Stimulated activated CD4-positive, alpha-beta T cell treated with anti-CD3 and anti-CD28 coated beads, Interleukin-1b, Interleukin-23, amount 100 ng/mL, for 24 hours (primary cell): ENCODE results near the gene ZXDC.

Experiments used
- DNase-seq, 4 experiments: peaks; one replicate each; pipeline ENCODE4 v3.0.0-alpha.2; 2020; ENCODE audit warnings: low read depth in 4 of 4, low spot score in 1 of 4

The ZXDC gene

DNA sequence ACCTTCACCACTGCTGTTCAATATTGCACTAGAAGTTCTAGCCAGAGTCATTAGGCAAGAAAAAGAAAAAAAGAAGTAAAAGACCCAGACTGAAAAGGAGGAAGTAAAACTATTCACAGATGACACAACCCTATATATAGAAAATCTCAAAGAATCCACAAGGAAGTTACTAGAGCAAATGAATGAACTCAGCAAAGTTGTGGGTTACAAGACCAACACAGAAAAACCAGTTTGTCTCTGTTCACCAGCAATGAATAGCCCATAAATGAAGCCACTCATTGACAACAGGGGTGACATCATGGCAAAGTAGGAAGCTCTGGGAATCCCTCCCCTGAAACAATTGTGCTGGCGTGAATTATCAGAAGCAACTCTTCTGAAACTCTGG is 76.3 kb downstream of the ZXDC start:
- no peak for DNase-seq

DNA sequence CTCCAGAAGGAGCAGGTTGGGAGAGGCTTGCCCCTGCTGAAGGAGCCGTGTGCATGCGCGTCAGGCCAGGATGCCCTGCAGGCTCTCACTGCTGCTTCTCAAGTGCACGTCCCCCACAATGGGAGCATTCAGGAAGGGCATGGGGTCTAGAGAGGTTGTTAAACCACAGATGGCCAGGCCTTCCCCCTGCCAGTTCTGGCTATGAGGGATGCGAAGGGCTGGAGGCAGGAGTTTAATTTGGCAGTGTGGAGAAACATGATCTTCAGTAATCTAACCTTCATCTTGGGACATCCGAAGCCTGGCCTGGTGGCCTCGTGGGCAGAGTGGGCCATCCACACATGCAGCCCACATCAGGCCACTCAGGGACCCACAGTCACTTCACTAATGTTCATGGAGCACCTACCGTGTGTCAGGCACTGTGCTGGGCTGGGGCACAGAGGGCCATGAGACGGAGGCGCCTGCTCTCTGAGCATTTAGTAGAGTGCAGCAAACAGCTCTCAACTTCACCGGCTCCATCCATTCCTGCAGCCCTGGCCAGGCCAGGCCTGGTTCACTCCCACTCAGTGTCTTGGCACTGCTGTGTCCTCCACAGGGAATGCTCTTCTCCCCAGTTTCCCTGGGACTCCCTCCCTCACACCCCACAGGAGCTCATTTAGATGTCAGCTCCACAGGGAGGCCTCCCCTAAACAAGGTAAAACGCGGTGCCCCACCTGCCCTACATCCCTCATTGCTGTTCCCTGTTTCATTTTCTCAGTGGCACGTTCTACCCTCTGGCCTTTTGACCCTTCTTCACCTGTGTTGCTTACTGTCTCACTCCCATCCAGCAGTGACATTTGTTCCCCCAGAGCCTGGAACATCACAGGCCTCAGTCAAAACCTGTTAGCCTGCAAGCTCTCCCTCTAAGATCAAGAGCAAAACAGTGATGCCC is 77.0 kb downstream of the ZXDC start:
- no peak for DNase-seq

DNA sequence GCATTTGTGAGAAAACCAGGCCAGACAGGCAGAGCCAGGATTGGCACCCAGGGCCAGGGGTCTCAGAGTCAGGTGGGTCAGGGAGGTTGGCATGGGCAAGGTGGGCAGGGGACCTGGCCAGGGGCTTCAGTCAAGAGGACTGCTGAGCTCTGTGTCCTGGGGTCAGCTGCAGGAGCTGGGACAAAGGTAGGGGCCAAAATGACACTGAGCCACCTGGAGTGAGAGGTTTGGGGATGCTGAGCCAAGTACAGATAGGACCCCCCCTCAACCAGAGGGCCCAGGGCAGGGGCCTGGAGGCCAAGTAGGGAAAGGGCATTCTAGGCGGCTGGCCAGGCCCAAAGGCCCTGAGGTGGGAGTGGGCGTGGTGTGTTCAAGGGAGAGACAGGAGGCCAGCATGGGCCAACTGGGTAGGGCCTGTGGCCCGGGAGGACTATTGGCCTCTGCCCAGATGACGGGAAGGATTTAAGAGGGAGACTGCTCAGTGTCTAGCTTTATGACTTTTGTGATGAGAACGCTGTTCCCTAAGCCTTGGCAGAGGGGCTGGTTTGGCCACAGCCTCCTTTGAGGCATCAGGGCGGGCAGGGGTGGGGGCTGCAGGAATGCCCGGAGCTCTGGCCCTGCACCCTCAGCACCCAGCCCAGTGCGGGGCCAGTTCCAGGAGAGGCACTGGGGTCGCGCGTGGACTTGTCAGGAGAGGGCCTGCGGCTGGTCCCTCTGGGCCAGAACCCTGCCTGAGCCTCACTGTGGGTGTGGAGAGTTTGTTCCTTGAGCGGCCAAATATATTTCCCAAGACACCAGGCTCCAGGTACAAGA is 77.9 kb downstream of the ZXDC start:
- DNase-seq = no peak

DNA sequence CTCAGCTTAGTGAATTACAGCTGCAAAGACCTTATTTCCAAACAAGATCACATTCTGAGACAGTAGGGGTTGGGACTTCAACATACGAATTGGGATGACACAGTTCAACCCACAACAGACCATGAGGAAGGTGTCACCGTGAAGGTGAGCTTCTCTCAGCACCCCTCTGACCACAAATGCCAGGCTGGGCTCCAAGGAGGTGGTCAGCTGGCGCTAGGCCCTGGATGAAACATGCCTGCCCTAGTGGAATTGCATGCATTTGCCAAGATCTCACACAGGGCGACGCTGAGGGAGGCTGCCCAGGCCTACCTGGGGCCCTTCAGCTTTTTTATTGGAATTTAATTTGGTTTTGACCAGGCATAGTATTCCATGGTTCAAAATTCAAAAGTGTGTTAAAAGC is 79.2 kb downstream of the ZXDC start:
- DNase-seq = no peak

DNA sequence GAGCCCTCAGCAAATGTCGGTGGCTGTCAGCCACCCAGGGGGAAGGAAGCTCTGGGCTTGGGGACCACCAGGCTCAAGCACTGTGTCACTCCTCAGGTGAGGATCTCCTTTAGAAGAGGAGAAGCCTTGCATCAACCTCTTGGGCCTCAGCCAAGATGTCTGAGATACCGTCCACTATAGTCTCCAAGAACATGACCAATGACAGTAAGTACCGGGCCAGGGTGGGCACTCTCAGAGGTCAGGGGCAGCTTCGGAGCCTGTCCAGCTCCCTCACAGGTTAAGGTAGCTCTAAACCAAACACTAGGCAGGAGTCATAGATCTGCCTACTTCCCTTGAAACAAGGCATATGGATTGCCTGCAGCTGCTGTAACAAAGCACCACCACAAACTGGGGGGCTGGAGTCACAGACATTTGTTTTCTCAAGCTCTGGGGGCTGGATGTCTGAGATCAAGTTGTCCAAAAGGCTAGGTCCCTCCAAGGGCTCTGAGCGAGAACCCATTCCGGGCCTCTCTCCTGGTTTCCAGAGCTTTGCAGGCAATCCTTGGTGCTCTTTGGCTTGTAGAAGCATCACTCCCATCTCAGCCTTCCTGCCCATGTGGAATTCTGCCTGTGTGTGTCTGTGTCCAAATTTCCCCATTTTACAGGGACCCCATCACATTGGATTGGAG is 79.7 kb downstream of the ZXDC start:
- no peak for DNase-seq

DNA sequence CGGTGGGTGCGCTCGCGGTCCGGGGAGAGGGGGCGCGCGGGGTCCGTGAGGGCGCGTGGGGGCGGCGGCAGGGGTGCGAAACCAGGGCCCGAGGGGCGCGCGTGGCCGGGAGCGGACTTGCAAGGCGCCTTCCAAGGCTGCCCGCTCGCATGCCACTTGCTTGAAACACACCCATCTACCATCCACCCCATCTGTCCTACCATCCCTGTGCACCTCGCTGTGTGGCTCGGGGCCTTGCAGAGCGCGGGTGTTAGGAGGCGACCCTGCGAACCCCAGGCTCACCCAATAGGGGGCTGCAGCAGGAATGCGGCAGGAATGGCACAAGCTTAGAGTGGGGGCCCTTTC is 80.7 kb downstream of the ZXDC start:
- no peak for DNase-seq

DNA sequence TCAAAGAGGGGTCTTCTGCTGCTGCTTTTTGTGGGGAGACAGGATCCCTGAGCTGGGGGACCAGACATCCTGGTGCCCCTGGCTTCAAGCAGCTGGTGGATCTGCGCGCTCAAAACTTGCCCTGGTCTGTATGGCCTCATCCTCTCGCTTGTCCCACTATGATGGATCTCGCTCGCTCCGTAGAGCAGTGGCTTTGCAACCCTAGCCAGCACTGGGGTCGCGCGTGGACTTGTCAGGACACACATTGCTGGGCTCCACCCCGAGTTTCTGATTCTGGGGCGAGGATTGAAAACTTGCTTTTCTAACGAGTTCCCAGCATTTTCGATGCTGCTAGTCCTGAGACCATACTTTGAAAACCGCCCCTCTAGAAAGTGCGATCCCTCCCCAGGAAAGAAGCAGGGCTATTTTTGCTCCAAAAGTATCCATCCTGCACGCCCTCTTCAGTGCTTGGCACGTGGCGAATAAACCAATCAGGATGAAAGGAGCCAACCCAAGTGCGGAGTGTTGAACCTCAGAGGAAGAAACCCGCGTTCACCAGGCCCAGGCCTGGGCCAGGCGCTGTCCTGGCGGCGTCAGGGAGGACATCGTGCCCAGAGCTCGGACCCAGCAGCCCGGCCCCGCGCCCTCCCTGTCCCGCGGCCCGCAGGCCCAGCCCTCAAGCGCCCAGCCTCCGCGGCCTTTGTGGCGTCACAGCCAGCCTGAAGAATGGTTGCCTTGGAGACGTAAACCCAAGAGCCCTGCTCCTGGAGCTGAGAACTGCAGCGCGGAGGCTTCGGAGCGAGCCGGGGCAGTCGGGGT is 81.3 kb downstream of the ZXDC start, which contains the start of gene CFAP100:
CFAP100 (plus strand) TSS at position 731 of the 798 bp plus-strand sequence. CDS start 1,092 bp downstream, outside the sequence.
- no peak for DNase-seq

DNA sequence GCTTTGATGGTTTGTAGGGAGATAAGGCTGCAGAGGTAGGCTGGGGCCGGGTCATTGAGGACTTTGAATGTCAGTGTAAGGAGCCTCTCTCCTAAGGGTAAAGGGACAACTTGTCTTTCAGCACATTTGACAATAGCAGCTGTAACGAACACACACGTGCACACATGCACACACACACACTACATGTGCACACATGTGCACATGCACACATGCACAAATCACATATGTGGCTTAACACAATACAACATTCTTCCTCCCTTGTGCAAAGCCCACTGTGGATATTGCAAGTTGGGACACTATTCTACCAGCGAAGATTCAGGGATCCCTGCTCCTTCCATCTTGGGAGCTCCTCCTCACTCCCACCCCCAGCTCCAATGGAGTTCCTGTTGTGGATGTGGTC is 82.1 kb downstream of the ZXDC start:
- DNase-seq = no peak

DNA sequence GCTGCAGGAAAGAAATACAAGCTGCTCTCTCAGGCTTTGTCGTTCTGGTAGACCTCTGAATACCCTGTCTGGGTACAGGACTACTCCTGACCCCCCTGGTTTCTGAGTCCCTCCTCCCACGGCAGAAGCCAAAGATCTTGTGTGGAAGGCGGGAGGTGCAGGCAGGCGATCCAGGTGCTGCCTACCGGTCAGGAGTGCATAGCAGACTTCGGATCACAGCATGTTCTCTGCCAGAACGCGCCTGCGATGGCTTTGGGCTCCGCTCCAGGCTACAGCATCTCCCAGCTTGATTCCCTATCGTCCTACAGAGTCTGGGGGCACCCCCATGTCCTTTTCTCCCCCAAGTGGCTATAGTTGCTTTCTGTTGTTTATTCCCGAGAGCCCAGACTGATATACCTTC is 83.4 kb downstream of the ZXDC start:
- no peak for DNase-seq

DNA sequence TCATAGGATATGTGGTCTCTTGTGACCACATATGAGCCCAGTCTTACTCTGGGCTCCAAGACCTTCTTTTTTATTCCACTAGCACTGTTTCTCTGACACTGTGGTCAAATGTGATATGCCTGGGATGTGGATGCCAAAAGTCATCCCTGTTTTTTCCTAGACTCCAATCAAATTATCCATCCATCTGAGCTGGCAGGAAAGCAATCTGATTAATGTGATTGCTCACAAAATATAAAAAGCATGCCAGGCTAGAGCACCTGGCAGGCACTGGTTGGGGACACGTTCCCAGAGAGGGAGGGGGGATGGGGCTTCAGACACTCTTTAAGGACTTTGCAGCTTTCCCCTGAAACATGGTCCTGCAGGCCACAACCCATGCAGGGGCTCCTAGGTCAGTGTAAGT is 84.1 kb downstream of the ZXDC start:
- DNase-seq = no peak

DNA sequence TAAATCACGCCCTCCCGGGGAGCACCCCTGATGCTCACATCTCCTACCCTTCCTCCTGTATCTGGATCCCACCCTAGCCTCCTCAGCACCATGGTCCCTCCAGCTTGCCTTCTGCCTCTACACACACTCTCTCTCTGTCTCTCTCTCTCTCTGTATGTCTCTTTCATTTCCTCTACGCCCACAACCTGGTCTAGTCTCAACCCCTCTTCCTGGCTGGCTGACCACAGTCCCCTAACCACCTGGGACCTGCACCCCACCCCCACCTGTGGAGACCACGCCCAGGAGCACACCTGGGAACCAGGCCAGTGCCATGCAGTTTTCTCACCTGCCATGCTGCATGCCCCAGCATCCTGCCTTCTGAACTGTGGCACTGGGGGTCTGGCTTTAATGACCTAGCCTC is 84.9 kb downstream of the ZXDC start:
- DNase-seq = no peak

DNA sequence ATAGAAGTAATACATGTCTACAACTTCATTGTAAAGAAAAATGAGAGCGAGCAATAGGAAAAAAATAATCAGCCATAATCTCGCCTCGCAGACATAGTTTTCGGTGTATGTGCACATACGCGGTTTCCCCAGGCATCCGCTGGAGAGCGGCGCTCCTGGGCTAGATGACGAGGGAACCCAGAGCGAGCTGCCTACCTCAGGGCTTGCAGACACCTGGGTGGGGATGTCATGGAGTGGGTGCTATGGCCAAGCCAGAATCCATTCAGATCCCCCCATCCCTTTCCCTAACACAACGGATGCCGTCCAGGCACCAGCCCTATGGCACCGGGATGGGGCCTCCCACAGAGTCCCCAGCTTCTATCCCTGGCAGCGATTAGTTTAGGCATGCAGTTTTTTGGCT is 85.5 kb downstream of the ZXDC start:
- no peak for DNase-seq

DNA sequence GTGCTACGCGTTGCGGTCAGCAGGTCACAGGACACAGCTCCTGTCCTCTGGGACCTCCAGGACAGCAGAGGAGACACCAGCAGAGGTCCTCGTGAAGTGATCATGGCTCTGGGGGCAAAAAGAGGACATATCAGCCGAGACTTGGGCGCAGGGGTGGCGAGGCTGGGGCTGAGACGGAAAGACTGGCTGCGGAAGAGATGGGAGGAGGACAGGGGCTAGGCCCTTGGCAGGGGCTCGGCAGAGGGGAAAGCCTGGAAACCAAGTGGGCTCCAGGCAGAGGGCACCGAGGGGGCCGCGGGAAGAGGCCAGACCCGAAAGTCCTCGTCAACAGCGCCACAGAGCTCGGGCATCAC is 85.9 kb downstream of the ZXDC start:
- DNase-seq = no peak

DNA sequence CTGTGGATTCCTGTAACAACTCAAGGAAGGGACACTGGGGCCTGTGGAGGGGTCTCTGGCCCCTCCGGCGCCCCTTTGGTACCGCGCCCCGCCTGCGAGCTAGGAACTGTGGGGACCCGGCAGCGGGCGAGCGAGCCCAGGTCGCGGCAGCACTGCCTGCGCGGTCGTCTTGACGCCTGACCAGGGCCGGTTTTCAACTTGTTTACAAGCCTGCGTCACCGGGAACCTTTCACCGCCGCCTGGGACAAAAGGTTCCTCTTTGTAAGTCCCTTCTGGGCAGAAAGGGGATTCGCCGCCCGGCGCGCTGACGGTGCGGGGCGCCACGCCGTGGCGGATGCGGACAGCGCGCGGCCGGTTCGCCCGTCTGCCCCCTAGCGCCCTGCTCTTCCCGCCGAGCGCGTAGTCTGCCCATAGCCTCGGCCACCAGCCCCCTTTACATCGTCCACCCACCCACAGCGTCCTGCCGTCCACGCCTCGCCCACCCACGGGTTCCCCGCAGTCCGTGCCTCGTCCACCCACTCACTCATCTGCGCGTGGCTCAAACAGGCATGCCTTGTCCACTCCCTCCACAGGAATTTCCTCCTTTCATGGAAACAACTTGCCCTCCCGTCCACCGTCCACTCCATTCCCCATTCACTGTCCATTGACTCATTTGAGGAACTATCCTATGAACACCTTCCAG is 86.4 kb downstream of the ZXDC start:
- peak in 2 of 4 experiments; percentile 9 to 27 for DNase-seq
